22Rv1 (cell line): Measurements from ENCODE around the gene RNF8.

Experiments
- CTCF ChIP-seq: fragments of 450-650 bp; IDR thresholded peaks from 2 replicates; pipeline ENCODE4 v1.5.1; 2017; ENCODE audit warnings: mild to moderate bottlenecking
- ZFX ChIP-seq: fragments of 450-650 bp; IDR thresholded peaks from 2 replicates; pipeline ENCODE4 v1.6.1; 2017; ENCODE audit warnings: antibody characterized with exemption, borderline replicate concordance

- TF ChIP-seq CTCF (no peak), ZFX (no peak)
Measured at GRCh38 chr6:37372116-37372515, 18.3 kb downstream of the RNF8 start.
